Measurements from ENCODE around the gene NFATC1.

GRCh38 chr18:79569720-79570119 is 174.0 kb downstream of the NFATC1 start:
- no peak for TF ChIP-seq CTCF (IDR thresholded peaks at IDR 0.05; ENCODE audit: low read depth, low read length)
- no peak for TF ChIP-seq EZH2phosphoT487 (IDR thresholded peaks at IDR 0.05; ENCODE audit: low read depth)

All from OCI-LY3 (cell line).